ENCODE data around the gene ANXA11. TPM values are rescaled to one million over a fixed set of nuclear protein-coding genes. Genes with fewer than 3 reads are reported as not detected.
"Not testable (repeated sequence)": the region's sequence is repeated elsewhere in the genome, so short reads cannot be mapped to it uniquely, and the experiment has no call there.

Gene ANXA11
- 98.2 and 118 TPM in 2 replicates for total RNA-seq

DNA sequence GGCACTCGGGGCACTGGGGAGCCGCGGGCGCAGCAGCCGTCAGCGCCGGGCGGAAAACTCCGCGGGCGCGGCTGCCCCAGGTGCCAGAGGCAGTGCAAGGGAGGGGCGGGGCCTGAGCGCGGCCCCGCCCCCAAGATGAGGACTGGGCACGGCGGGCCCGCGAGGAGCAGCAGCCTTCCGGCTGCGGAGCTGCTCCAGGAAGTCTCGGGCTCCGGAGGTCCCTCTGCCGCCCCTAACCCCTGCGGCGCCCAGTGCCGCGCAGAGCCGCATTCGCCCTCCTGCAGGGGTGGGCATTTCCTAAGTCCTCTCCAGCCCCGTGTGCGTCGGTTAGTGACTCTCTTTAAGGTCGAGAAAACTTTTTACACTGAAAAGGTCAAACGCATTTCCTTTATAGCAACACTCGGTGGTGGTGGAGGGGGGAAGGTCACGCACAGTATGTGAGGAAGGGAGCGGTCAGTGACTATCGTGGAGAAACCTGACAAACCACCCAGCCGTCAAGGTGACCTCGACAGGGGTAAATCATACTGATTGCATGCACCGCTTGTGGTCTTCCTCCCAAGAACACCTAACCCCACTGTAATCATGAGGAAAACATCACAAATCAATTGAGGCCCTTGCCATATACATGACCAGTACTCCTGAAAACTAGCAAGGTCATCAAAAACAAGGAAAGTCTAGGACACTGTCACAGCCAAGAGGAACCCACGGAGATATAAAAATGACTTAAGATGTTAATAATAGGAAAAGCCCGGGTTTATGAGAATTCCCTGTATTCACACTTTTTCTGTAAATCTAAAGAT is at the start of gene ANXA11:
Gene ANXA11 (minus strand): TSS at position 61 of the 800 bp plus-strand sequence. CDS start 32,676 bp downstream, outside the sequence.
- DNase-seq (ENCODE audit: extremely low read depth, low read depth, low spot score): no peak

DNA sequence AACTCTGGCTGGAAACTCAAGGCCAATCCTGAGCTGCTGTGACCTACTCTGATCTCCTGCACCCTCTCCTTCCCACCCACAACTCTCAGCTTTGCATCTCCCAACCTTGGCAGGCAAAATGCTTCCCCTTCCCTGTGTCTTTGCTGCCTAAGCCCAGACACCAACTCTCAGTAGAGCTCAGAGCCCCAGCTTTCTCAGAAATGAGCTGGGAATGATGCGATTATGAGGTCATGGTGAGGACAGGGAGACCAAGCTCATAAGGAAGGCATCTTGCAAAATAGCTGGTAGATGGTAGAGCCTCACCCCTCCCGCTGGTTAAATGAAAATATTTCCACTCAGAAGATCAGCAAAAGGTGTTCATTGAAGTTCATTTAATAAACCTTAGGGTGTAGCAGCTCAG is 49.4 kb upstream of the ANXA11 start:
- not testable (repeated sequence) for DNase-seq (ENCODE audit: extremely low read depth, low read depth, low spot score)

DNA sequence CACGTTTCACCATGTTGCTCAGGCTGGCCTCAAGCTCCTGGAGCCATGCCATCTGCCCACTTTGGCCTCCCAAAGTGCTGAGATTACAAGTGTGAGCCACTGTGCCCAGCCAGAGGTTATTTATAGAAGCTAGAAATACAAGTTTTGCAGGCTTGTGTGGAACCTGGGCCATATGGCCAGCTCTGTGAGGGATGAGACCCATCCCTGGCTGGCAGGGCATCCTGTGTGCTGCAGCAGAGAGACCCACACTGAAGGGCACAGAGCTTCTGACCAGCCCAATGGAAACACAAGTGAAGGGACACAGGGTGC is 48.6 kb upstream of the ANXA11 start:
- DNase-seq (ENCODE audit: extremely low read depth, low read depth, low spot score): not testable (repeated sequence)

DNA sequence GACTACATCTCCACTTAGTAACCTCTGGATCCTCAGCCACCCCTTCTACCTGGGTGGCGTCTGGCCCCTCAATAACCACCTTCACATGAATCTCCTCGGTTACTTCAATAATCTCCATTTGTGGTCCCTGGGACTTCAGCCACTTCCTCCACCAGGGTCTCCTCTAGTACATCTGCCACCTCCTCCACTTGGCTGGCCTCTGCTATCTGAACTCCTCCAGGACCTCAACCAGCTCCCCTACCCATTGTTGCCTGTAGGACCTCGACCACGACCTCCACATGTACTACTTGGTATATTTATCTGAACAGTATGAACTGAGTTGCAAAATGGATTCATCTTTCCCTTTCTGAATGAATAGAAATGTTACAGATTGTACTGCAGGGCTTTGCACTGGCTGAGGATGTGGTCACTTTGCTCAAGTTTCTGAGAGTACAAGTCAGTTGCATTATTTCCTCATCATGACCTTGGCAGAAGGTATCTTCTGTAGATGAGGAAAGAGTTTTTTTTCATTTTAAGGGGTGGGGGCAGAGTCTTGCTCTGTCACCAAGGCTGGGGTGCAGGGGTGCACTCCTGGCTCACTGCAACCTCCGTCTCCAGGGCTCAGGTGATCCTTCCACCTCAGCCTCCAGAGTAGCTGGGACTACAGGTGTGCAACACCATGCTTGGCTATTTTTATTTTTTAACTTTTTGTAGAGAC is 48.1 kb upstream of the ANXA11 start:
- no peak for DNase-seq (ENCODE audit: extremely low read depth, low read depth, low spot score)

DNA sequence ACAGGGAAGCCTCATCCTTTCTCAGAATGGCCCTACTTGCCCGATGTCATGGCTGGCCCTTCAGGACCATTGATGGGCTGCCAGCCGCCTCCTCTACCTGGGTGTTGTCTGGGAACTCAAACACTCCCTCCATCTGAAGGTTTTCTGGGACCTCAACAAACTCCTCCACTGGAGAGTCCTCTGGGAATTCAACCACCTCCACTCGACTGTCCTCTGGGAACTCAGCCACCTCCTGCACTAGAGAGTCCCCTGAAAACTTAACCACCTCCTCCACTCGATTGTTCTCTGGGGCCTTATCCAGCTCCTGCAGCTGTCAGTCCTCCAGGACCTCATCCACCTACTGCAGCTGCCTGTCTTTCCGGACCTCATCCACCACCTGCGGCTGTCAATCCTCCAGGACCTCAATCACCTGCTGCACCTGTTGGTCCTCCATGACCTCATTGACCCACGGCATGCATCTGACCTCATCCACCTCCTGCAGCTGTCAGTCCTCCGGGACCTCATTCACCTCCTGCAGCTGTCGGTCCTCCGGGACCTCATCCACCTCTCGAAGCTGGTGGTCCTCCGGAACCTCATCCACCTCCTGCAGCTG is 47.1 kb upstream of the ANXA11 start:
- DNase-seq (ENCODE audit: extremely low read depth, low read depth, low spot score): no peak

DNA sequence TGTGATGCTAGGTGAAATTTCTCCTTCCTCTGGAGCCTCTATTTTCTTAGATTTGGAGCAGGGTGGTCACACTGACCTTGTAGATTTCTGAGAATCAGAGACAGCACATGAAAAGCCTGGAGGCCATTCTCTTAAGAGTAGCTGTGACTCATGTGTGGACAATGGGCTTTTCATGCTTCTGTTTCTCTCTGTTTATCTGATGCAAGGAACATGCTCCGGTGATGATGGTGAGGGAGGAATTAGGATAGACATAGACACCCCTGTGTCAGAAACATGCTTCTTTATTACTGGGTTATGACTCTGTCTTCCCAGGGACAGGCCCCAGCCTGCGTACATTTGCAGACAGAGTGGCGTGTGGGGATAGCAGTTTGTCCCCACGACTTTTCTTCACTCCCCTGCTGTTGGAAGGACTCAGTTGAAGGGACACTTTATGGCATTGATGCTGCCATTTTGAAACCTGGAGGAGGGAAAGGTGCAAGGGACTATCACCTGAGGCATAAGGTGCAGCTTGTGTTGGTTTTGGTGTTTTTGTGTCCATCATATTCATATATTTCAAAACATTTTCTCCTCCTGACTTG is 46.5 kb upstream of the ANXA11 start:
- DNase-seq (ENCODE audit: extremely low read depth, low read depth, low spot score): not testable (repeated sequence)

DNA sequence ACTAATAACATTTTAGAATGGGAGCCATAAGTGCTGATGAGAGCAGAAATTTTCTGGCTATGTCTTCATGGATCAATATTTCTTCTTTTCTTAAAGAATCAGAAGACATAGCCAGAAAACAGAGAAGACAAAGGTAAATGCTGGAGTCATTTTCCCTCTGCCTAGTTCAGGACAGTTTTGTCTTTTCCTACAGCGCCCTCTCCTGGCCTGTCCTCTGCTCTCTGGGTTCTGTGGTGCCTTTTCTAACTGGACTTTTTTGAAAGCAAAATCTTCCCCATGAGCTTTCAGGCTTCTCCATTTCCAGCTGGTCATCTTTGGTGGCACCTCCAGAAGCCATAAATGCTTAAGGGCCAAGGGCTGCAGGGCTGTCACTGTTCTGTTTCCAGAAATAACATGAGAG is 45.1 kb upstream of the ANXA11 start:
- not testable (repeated sequence) for DNase-seq (ENCODE audit: extremely low read depth, low read depth, low spot score)

DNA sequence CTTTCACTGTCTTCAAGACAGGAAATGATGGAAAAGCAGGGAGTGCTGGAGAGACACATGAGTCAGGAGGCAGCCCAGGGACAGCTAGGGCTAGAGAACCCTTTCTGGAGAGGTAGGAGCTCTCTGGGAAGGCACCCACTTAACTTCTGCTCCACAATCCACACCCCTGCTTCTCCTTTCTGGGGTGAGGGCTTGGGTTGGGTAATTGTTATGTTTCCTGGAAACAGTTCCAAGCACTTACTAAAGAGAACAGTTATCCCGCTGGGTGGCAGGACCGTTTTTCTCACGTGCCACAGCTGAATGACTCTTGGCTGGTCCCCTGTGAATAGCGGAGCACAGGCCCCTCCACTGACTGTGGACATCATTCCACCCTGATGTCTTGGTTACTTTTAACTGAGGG is 44.6 kb upstream of the ANXA11 start:
- not testable (repeated sequence) for DNase-seq (ENCODE audit: extremely low read depth, low read depth, low spot score)

DNA sequence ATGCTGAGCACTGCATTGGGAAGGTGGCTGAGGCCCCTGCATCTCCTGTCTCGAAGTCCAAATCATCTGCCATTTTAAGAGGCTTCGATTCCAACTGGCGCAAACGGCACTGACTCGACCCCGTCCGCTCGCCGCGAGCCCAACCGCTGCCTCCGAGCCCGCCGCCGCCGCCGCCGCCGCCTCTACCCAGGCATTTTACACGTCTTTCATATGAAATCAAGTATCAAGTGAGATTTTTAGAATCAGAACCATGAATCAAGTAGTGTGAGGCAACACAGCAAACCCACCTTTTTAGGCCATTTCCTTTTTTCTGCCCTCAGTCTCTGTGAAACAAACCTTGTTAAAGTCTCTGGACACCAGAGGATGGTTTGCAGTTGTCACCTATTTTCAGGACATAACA is 42.3 kb upstream of the ANXA11 start:
- DNase-seq (ENCODE audit: extremely low read depth, low read depth, low spot score): not testable (repeated sequence)

DNA sequence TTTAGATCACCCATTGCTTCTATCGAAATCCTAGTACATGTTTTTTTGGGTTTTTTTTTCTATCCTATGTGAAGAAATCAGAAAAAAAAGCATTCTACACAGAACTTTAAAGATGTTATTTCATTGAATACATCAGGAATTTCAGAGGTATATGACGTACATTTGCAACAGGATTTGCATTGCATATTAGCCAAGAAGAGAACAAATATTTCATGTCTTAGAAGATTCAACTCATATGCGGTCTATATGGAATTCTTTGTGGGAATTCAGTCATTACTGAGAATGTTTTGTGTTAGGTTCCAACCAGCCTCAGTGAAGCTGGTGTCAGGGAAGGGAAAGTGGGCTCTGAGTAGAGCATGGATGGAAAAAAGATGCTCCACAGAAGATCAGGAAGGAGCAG is 39.0 kb upstream of the ANXA11 start:
- DNase-seq (ENCODE audit: extremely low read depth, low read depth, low spot score): not testable (repeated sequence)

DNA sequence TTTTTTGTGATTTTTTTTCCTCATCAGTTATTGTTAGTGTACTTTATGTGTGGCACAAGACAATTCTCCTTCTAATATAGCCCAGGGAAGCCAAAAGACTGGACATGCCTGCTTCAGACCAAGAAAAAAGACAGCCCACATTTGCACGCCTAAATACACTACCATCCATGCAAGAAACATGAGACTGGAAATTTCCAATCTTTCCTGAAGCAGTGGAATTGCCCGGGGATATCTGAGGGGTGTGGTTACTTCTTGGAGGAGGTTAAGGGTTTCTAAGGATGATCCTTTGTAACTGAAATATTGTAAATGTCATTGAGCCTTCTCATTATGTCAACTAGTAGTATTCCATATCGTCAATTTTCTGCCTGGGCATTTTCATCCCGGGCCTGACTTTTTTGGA is 37.0 kb upstream of the ANXA11 start:
- not testable (repeated sequence) for DNase-seq (ENCODE audit: extremely low read depth, low read depth, low spot score)

DNA sequence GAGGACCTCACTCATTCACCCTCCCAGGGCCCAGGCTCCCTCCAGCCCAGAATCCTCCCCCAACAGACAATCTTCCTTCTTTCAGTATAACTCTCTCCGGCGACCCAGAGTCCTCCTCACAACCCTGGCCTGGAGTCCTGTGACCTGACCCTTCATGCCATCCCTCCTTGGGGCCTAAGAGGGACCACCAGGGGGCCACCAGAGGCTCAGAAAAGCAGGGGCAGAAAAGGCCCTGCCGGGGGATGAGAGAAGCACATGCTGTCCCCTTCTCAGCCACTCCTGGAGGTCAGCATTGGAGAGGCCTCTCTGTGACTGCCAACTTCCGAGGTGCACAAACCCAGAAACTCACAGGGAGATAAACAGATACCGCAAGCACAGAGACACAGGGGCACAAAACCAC is 31.1 kb upstream of the ANXA11 start:
- not testable (repeated sequence) for DNase-seq (ENCODE audit: extremely low read depth, low read depth, low spot score)

DNA sequence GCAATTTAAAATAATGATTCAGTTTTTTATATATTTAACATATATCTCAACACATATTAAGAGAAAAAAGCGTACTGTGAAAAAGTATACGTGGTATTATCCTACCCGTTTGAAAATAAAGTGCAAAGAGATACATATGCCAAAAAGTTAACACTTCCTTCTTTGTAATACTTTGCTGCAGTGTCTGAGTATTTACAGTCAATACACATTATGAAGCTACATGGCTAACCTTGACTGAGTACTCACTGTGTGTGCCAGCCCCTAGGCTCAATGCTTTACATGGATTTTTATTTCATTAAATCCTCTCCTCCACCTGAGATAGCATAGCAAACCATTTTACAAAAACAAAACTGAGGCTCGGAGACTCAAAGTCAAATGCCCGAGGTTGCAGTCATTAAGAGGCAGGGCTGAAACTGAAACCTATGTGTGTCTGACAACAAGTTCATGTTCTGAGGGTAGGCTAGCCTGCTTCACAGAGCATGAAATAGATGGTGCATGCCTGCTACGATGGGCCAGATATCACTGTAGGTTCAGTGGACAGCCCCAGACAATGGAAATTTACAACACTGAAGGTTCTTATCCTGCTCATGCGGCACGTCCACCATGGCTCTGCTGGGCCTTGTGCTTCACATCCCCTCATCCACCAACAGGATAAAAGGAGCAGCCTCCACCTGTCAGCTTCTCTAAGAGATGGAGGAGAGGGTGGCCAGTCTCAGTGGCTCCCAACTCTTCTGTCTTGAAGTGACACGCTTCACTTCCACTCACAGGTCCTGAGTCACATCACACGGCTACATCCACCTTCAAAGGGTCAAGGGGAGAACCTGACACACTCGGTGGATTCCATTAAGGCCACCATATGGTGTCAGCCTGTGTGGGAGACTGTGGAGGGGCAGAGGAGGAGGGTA is 29.2 kb upstream of the ANXA11 start:
- DNase-seq (ENCODE audit: extremely low read depth, low read depth, low spot score): not testable (repeated sequence)

DNA sequence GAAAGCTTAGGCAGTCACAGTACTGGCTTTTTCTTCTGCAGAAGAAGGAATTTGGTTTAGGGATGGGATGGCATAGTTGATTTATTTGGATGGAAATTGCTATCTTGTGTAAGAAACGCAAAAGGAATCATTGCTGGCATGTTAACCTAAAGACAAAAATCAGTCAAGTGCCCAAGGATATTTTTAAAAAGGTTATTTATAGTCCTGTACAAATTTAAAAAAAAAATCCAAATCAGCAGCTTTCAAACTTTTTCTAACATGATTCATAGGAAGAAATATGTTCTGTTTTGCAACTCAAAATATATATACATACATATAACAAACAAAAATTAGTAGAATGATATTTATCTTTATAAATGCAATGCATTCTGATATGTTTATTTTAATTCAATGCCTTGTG is 28.5 kb upstream of the ANXA11 start:
- DNase-seq (ENCODE audit: extremely low read depth, low read depth, low spot score): not testable (repeated sequence)

DNA sequence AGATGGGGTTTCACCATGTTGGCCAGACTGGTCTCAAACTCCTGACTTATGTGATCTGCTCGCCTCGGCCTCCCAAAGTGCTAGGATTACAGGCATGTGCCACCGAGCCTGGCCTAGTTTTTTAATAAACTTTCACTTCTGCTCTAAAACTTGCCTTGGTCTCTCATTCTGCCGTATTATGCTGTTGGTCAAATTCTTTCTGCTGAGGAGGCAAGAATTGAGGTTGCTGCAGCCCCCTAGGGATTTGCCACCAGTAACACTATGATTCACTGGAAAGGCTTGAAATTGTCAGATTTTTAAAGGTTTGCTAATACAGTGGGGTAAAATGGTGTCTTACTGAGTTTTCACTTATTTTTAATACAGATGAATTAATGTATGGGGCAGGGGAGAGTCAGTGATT is 21.4 kb upstream of the ANXA11 start:
- not testable (repeated sequence) for DNase-seq (ENCODE audit: extremely low read depth, low read depth, low spot score)

DNA sequence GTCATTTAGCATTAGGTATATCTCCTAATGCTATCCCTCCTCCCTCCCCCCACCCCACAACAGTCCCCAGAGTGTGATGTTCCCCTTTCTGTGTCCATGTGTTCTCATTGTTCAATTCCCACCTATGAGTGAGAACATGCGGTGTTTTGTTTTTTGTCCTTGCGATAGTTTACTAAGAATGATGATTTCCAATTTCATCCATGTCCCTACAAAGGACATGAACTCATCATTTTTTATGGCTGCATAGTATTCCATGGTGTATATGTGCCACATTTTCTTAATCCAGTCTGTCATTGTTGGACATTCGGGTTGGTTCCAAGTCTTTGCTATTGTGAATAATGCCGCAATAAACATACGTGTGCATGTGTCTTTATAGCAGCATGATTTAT is 17.7 kb upstream of the ANXA11 start:
- DNase-seq (ENCODE audit: extremely low read depth, low read depth, low spot score): not testable (repeated sequence)

DNA sequence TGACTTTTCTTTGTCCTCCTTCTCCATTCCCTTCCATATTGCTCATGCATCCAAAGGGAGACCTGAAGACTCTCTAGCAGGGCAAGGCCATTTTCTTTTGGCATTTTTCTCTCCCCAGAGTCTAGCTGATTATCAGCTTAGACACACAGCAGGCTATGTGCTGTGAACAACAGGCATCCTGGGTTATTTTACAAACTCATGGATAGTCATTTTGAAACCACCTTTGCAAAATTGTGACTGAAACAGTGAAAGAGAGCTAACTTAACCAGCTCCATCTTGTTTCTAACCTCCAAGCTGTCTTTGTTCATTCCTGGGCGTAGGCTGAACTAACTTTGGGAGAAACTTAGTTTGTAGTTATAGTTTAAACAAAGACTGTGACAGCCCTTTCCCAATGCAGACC is 13.5 kb upstream of the ANXA11 start:
- DNase-seq (ENCODE audit: extremely low read depth, low read depth, low spot score): not testable (repeated sequence)

DNA sequence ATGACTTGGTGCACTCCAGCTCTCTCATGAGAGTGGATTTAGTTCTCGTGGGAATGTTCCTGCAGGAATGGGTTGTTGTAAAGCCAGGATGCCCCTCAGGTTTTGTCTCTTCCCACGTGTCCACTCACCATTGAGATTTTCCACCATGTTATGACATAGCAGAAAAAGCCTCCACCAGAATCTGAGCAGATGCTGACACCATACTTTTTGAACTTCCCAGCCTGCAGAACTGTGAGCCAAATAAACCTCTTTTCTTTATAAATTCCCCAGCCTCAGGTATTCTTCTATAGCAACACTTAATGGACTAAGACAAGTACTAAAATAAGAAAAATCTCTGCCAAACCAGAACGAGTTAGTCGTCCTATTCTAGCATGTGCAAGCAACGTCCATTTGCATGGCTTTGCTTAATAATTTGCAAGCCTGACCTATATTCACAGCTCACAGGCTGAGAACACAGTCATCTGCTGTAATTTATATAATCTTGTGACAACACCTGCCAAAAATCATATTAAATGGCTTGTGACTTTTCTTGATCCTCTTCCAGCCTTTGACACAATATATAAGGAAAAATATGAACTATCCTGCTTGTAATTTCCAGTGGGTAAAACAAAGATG is 9.1 kb upstream of the ANXA11 start:
- DNase-seq (ENCODE audit: extremely low read depth, low read depth, low spot score): not testable (repeated sequence)

DNA sequence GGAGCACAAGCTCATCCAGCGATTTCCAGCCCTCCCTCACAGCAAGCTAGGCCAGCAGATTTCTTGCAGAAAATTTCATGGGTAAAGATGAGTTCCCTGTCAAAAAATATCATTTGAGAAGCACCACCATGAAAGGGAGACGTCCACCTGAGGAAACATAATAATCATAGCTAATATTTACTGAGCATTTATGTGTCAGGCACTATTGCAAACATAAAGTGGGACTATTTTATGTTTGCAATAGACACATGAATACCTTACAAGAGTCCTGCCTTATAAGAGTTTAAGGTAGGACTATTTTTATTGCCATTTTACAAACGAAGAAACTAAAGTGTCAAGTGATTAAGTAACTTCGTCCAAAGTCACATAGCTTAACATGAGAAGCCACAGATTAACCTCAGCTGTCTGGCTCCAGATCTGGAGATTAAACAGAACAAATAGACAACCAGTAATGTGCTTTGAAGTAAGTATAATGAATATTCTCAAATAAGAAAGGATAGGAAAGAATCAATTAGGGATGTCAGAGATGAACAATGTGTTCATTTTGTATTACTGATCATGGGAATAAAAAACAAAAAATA is 7.3 kb upstream of the ANXA11 start:
- not testable (repeated sequence) for DNase-seq (ENCODE audit: extremely low read depth, low read depth, low spot score)

DNA sequence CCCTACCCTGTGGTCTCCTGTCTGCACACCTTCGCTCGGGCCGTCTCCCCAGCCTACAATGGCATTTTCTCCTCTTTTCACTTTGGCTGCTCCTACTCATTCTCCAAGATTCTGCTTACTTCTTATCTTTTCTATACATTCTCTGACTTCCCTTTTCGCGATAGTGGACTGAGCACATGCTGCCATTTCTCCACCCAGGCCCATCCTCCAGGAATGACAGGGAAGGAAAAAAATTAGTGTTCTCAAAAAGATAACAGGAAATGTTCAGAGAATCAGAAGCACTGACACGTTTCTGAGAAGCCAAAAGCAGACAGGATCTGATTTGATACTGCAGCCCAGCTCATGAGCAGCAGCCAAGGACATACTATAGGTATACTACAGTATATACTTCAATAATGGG is 6.4 kb upstream of the ANXA11 start:
- no peak for DNase-seq (ENCODE audit: extremely low read depth, low read depth, low spot score)

All from glomerular endothelial cell (primary cell).